ENCODE measurements around the gene YIPF7. TPM values are rescaled to one million over a fixed set of nuclear protein-coding genes. Genes with fewer than 3 reads are reported as not detected.

Gene YIPF7
- total and polyA plus RNA-seq, 10 of the 15 experiments (the other 5 are each of a cell fraction or from before 2014, with no cell fraction given): 0.39 TPM; not detected in 9

DNA sequence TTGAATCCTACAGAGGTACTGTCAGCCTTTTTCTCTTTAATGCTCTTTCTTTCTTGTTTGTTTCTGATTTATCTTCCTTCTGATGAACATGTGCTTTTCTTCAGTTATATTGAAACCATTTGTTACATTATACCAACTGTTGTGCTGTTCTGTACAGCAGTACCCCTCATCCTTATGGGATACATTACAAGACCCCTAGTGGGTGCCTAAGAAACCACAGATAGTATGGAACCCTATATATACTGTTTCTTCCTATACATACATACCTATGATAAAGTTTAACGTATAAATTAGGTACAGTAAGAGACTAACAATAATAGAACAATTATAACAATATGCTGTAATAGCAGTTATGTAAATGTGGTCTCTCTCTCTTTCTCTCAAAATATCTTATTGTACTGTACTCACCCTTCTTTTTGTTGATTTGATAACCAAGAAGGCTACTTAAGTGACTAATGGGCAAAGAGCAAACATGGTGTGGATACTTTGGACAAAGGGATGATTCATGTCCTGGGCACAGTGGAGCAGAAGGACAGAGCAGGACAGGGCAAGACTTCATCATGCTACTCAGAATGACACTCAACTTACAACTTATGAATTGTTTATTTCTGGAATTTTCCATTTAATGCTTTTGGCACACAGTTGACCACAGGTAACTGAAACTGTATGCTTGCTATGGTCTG lies 10.7 kb upstream of the YIPF7 start (continued):
- TF ChIP-seq, protein P1, sequence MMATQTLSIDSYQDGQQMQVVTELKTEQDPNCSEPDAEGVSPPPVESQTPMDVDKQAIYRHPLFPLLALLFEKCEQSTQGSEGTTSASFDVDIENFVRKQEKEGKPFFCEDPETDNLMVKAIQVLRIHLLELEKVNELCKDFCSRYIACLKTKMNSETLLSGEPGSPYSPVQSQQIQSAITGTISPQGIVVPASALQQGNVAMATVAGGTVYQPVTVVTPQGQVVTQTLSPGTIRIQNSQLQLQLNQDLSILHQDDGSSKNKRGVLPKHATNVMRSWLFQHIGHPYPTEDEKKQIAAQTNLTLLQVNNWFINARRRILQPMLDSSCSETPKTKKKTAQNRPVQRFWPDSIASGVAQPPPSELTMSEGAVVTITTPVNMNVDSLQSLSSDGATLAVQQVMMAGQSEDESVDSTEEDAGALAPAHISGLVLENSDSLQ (IDR thresholded peaks at IDR 0.05): no peak
- no peak for TF ChIP-seq CREB1 (IDR thresholded peaks at IDR 0.05; ENCODE audit: low read depth)
- no peak for TF ChIP-seq SPI1 (IDR thresholded peaks at IDR 0.05; ENCODE audit: borderline replicate concordance, insufficient read depth, low read depth, low read length)
- no peak for TF ChIP-seq SRF (IDR thresholded peaks at IDR 0.05; ENCODE audit: low read depth in 2 of 2, low read length in 2 of 2)
- no peak for TF ChIP-seq STAT1 (conservative IDR thresholded peaks at IDR 0.05)

DNA sequence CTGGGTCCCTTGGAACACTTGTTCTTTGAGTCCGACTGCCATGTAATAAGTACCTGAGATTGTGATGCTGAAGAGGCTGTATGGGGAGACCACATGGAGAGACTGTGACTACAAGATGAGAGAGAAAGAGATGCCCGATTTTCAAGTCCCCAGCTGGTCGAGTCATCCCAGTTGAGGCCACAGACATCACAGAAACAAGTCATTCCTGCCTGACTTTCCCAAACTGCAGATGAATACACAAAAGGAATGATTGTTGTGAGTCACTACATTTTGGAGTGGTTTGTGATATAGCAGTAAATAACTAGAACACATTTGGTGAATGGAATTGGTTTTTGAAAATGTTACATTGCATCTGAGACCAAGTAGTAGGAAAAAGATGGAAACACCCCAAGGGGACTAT lies 9.0 kb upstream of the YIPF7 start:
- no TSS peak for BruUV-seq (replicated peaks)
- H3K4me2 ChIP-seq (ENCODE audit: control insufficient read depth, insufficient read depth): no peak overlapping the region
- no peak overlapping the region for H3K4me3 ChIP-seq
- no peaks in the 10 kb centered on the region for H3K79me2 ChIP-seq (ENCODE audit: control insufficient read depth, insufficient read depth, low read length)
- H2AFZ ChIP-seq (ENCODE audit: control insufficient read depth, low read depth, low read length): no peak overlapping the region
- H3K27ac ChIP-seq (ENCODE audit: control insufficient read depth, insufficient read depth): no peak overlapping the region
- WGBS (ENCODE audit: insufficient coverage, insufficient replicate concordance, low lambda C conversion rate, missing lambda C conversion rate): 0% methylated on average over 3 of the region's 3 CpGs
- intact Hi-C loops (cut with micrococcal nuclease; ENCODE audit: unreplicated experiment): no loop called here
- H3K4me1 ChIP-seq (ENCODE audit: control insufficient read depth, insufficient read depth, low read length): no peaks in the 10 kb centered on the region
- no peak overlapping the region for H3K9ac ChIP-seq (ENCODE audit: control insufficient read depth, insufficient read depth, low read length)
- ATAC-seq (no peak), DNase-seq (ENCODE audit: low read depth, low spot score) (no peak), FAIRE-seq (no peak)
- H3K27me3 ChIP-seq (replicated peaks in 1 of 2; ENCODE audit: control insufficient read depth in 2 of 2, insufficient read depth in 2 of 2, low read length in 1 of 2): no peaks in the 10 kb centered on the region
- no peaks in the 10 kb centered on the region for H4K20me1 ChIP-seq (ENCODE audit: control insufficient read depth, insufficient read depth)
- ChIA-PET RAD21 (ENCODE audit: unreplicated experiment) (no interaction called here), POLR2A (no interaction called here), CTCF (interaction anchor here (0.6 kb wide), 1 partner anchor 11 kb away, joined by 3 read pairs; no protein-coding TSS in a partner anchor), SMC1A (ENCODE audit: uncharacterized antibody, unreplicated experiment) (no interaction called here)
- no peaks in the 10 kb centered on the region for H3K9me3 ChIP-seq (replicated peaks; ENCODE audit: control insufficient read depth, insufficient read depth, low read length)
- in situ Hi-C loops (cut with MboI): no loop called here
- no peaks in the 10 kb centered on the region for H3K36me3 ChIP-seq (ENCODE audit: control insufficient read depth in 2 of 2, insufficient read depth in 2 of 2, low read length in 1 of 2)
- TF ChIP-seq IKZF1 (conservative IDR thresholded peaks at IDR 0.05): no peak
- no peak for TF ChIP-seq KAT2A (conservative IDR thresholded peaks at IDR 0.05; ENCODE audit: control insufficient read depth, low read depth, low read length)
- no peak for TF ChIP-seq HDAC2 (IDR thresholded peaks at IDR 0.05)
- TF ChIP-seq SIX5 (IDR thresholded peaks at IDR 0.05; ENCODE audit: low read depth, low read length, severe bottlenecking): no peak
- no peak for TF ChIP-seq TCF7 (IDR thresholded peaks at IDR 0.05; ENCODE audit: borderline replicate concordance)
- TF ChIP-seq, protein P2, sequence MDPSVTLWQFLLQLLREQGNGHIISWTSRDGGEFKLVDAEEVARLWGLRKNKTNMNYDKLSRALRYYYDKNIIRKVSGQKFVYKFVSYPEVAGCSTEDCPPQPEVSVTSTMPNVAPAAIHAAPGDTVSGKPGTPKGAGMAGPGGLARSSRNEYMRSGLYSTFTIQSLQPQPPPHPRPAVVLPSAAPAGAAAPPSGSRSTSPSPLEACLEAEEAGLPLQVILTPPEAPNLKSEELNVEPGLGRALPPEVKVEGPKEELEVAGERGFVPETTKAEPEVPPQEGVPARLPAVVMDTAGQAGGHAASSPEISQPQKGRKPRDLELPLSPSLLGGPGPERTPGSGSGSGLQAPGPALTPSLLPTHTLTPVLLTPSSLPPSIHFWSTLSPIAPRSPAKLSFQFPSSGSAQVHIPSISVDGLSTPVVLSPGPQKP (IDR thresholded peaks at IDR 0.05; ENCODE audit: low read depth, low read length): no peak
- TF ChIP-seq POLR2A (IDR thresholded peaks at IDR 0.05; ENCODE audit: low read depth, low read length): no peak
- TF ChIP-seq, protein P3, sequence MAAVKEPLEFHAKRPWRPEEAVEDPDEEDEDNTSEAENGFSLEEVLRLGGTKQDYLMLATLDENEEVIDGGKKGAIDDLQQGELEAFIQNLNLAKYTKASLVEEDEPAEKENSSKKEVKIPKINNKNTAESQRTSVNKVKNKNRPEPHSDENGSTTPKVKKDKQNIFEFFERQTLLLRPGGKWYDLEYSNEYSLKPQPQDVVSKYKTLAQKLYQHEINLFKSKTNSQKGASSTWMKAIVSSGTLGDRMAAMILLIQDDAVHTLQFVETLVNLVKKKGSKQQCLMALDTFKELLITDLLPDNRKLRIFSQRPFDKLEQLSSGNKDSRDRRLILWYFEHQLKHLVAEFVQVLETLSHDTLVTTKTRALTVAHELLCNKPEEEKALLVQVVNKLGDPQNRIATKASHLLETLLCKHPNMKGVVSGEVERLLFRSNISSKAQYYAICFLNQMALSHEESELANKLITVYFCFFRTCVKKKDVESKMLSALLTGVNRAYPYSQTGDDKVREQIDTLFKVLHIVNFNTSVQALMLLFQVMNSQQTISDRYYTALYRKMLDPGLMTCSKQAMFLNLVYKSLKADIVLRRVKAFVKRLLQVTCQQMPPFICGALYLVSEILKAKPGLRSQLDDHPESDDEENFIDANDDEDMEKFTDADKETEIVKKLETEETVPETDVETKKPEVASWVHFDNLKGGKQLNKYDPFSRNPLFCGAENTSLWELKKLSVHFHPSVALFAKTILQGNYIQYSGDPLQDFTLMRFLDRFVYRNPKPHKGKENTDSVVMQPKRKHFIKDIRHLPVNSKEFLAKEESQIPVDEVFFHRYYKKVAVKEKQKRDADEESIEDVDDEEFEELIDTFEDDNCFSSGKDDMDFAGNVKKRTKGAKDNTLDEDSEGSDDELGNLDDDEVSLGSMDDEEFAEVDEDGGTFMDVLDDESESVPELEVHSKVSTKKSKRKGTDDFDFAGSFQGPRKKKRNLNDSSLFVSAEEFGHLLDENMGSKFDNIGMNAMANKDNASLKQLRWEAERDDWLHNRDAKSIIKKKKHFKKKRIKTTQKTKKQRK (IDR thresholded peaks at IDR 0.05; ENCODE audit: low read depth, low read length): no peak
- no peak for TF ChIP-seq CEBPB (IDR thresholded peaks at IDR 0.05; ENCODE audit: borderline replicate concordance in 1 of 2, low read depth in 2 of 2, low read length in 2 of 2)
- TF ChIP-seq, protein P4, sequence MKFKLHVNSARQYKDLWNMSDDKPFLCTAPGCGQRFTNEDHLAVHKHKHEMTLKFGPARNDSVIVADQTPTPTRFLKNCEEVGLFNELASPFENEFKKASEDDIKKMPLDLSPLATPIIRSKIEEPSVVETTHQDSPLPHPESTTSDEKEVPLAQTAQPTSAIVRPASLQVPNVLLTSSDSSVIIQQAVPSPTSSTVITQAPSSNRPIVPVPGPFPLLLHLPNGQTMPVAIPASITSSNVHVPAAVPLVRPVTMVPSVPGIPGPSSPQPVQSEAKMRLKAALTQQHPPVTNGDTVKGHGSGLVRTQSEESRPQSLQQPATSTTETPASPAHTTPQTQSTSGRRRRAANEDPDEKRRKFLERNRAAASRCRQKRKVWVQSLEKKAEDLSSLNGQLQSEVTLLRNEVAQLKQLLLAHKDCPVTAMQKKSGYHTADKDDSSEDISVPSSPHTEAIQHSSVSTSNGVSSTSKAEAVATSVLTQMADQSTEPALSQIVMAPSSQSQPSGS (IDR thresholded peaks at IDR 0.05; ENCODE audit: low read length): no peak
- TF ChIP-seq FOS (IDR thresholded peaks at IDR 0.05; ENCODE audit: borderline replicate concordance, extremely low read depth, insufficient read length): no peak
